Measurements from ENCODE around the gene FAM107B.
"Not testable (repeated sequence)": the region's sequence is repeated elsewhere in the genome, so short reads cannot be mapped to it uniquely, and the experiment has no call there.

Gene FAM107B

GRCh38 chr10:14736600-14737081, 38.1 kb downstream of the FAM107B start:
- no peak for DNase-seq (ENCODE audit: low read depth in 3 of 3)

- no peak for DNase-seq (ENCODE audit: low read depth in 3 of 3)
Observed at GRCh38 chr10:14736043-14736442, 38.7 kb downstream of the FAM107B start.

- DNase-seq (ENCODE audit: low read depth in 3 of 3), result no peak
Observed at GRCh38 chr10:14731875-14732512, 42.7 kb downstream of the FAM107B start.

GRCh38 chr10:14728346-14728745, 46.4 kb downstream of the FAM107B start:
- DNase-seq (ENCODE audit: low read depth in 3 of 3), result no peak

GRCh38 chr10:14727924-14728323, 46.8 kb downstream of the FAM107B start:
- DNase-seq (ENCODE audit: low read depth in 3 of 3), result no peak

GRCh38 chr10:14727465-14727864, 47.2 kb downstream of the FAM107B start:
- DNase-seq (ENCODE audit: low read depth in 3 of 3), result no peak

- DNase-seq (ENCODE audit: low read depth in 3 of 3), result no peak
Observed at GRCh38 chr10:14724931-14725330, 49.8 kb downstream of the FAM107B start.

GRCh38 chr10:14723052-14723689, 51.5 kb downstream of the FAM107B start:
- peak in 1 of 3 experiments; percentile 4 for DNase-seq (ENCODE audit: low read depth in 3 of 3)

GRCh38 chr10:14717552-14717951, 57.1 kb downstream of the FAM107B start:
- no peak for DNase-seq (ENCODE audit: low read depth in 3 of 3)

- DNase-seq (ENCODE audit: low read depth in 3 of 3), result no peak
Observed at GRCh38 chr10:14712991-14713424, 61.7 kb downstream of the FAM107B start.

- DNase-seq (ENCODE audit: low read depth in 3 of 3), result not testable (repeated sequence)
Observed at GRCh38 chr10:14709344-14709743, 65.4 kb downstream of the FAM107B start.

GRCh38 chr10:14707481-14707880, 67.2 kb downstream of the FAM107B start:
- no peak for DNase-seq (ENCODE audit: low read depth in 3 of 3)

GRCh38 chr10:14705548-14706230, 69.0 kb downstream of the FAM107B start:
- no peak for DNase-seq (ENCODE audit: low read depth in 3 of 3)

- DNase-seq (ENCODE audit: low read depth in 3 of 3), result no peak
Observed at GRCh38 chr10:14703631-14704001, 71.1 kb downstream of the FAM107B start.

- no peak for DNase-seq (ENCODE audit: low read depth in 3 of 3)
Observed at GRCh38 chr10:14701466-14701865, 73.2 kb downstream of the FAM107B start.

GRCh38 chr10:14700546-14700945, 74.2 kb downstream of the FAM107B start:
- no peak for DNase-seq (ENCODE audit: low read depth in 3 of 3)

- DNase-seq (ENCODE audit: low read depth in 3 of 3), result no peak
Observed at GRCh38 chr10:14699482-14699881, 75.2 kb downstream of the FAM107B start.

GRCh38 chr10:14698829-14699170, 75.9 kb downstream of the FAM107B start:
- DNase-seq (ENCODE audit: low read depth in 3 of 3), result no peak

- no peak for DNase-seq (ENCODE audit: low read depth in 3 of 3)
Observed at GRCh38 chr10:14698111-14698828, 76.4 kb downstream of the FAM107B start.

GRCh38 chr10:14697281-14697680, 77.4 kb downstream of the FAM107B start:
- DNase-seq (ENCODE audit: low read depth in 3 of 3), result no peak

GRCh38 chr10:14696821-14697220, 77.9 kb downstream of the FAM107B start:
- no peak for DNase-seq (ENCODE audit: low read depth in 3 of 3)

GRCh38 chr10:14695847-14696480, 78.7 kb downstream of the FAM107B start:
- no peak for DNase-seq (ENCODE audit: low read depth in 3 of 3)
